GM19372 (cell line): Measurements from ENCODE around the gene METRN.
"Not testable (repeated sequence)": the region's sequence is repeated elsewhere in the genome, so short reads cannot be mapped to it uniquely, and the experiment has no call there.

Experiments used
- ATAC-seq: cut with Tn5 transposase; IDR thresholded peaks from one replicate; pipeline ENCODE4 v1.9.1; 2021; ENCODE audit warnings: mild to moderate bottlenecking, low read depth, moderate library complexity; ENCODE audit not compliant: unreplicated experiment

The METRN gene

DNA sequence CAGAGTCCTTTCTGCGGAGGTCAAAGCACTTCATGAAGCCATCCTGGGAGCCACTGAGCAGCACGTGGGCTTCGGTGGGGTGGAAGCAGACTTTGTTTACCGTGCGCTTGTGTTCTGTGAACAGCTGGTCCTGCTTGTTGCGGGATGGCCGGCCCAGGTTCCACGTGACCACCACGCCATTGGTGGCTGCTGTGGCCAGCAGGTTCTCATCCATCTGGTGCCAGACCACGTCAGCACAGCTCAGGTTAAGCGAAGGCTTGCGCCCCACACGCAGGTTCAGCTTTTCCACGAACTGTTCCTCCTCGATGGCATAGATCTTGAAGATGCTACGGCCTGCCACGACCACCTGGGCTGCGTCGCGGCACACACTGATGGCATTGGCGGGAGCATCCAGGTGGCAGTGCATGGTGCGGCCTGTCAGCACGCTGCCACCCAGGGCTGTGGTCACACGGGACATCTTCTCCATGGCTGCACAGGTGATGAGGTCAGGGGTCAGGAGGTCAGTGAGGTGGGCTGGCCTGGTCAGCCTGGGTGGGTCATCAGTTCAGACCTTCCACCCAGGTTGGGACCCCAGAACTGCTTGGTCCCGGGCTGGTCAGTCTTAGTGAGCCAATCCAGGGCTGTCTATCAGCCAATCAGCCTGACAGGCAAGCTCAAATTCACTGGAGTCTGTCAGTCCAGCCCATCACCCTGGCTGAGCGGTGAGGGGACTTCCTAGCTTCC, 25.6 kb upstream of the METRN start:
- ATAC-seq, result no peak

GRCh38 chr16:691242-691641, 23.7 kb upstream of the METRN start:
- not testable (repeated sequence) for ATAC-seq

DNA sequence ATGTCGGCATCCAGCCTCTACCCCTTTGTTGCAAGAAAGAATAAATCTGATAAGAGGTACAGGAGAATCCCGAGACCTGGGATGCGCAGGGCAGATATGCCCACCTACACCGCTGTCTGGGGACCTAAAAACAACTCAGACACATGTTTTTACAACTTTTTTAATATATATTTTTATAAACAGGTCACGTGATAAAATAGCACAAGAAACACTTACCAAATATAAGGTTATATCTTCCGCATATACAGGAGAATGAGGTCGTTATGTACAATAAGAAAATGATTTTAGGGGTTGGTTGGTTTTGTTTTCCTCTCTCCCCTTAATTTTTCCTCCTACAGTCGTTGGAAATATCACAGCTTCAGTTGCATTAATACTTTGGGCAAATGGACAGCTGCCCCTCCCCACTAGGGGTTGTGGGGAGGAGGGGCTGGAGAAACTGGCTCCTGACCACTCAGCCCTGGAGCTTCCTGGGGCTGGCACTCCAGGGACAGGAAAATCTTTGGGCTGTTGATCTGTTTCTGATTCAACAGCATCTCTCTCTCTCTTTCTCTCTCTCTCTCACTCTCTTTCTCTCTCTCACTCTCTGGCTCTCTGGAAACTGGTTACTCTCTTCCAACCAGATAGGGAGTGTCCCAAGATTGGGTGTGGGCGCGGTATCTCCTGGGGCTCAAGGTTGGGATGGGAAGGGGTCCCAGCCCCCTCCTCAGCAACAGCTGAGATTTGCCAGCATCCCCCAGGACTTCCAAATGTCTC, 22.4 kb upstream of the METRN start:
- ATAC-seq, result no peak

- ATAC-seq, result no peak
Observed at GRCh38 chr16:693364-693763, 21.6 kb upstream of the METRN start.

DNA sequence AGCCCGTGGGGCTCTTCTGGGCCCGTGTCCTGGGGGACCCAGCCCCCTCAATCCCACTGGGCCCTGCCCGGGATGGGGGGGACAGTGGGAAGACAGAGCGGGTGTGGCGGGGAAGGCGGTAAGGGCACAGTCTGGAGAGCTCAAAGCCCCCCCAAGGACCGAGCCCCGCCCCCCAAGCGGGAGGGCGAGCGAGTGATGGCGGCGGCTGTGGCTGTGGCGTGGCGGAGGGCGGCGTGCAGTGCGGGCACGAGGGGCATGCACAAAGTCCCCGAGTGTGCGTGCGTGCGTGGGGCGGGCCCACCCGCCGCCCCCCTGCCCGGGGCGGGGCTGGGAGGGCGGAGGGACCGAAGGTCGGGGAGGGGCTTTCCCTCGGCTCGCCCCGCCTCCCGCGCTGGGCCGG, 21.2 kb upstream of the METRN start:
- no peak for ATAC-seq

DNA sequence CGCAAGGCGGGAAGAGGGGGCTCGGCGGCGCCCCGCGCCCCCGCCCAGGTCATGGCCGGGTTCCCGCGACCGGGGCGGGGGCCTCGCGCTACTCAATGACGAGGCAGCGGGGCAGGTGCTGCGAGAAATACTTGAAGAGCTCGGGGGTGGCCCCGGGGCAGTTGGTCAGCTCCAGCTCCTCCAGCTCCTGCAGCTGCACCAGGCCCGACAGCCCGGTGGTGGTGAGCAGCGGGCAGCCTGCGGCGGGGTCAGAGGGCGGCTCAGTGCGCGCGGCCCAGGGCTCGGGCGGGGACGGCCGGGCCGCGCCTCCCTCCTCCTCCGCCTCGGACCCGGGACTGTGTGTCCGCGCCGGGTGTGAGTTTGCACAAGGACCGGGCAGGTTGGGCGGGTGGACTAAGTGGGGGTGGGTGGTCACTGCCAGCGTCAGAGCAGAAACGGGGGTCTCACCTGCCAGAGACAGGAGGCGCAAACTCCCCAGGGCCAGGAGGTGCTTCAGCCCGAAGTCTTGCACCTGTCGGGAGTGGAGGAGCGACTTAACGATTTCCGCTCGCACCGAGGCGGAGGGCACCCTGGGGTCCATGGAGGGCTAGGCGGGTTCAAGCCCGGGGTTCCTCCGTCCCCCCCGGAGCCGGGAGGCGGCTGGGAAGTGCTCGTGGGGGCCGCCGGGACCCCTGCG, 20.6 kb upstream of the METRN start:
- no peak for ATAC-seq

DNA sequence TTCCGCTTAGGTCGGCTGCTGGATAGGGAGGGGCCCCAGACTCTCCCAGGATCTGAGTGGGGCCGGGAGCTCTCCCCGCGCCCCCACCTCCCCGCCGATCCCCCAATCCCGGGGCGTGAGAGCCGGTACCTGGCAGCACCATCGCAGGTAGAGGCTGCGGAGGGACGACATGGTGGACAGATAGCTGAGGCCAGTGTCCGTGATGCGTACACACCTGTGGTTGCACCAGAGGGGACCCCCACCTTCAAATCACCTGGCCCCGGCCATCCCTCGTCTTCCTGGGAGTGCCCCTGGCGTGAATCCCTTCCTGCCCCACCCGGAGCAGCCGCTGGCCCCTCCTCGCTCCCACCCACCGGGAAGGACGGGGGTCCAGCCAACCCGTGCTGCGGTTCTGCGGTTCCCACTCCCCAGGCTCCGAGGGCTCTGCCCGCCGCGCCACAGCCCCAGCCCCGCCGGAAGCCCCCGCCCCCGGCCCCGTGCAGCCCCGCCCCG, 20.0 kb upstream of the METRN start:
- no peak for ATAC-seq

DNA sequence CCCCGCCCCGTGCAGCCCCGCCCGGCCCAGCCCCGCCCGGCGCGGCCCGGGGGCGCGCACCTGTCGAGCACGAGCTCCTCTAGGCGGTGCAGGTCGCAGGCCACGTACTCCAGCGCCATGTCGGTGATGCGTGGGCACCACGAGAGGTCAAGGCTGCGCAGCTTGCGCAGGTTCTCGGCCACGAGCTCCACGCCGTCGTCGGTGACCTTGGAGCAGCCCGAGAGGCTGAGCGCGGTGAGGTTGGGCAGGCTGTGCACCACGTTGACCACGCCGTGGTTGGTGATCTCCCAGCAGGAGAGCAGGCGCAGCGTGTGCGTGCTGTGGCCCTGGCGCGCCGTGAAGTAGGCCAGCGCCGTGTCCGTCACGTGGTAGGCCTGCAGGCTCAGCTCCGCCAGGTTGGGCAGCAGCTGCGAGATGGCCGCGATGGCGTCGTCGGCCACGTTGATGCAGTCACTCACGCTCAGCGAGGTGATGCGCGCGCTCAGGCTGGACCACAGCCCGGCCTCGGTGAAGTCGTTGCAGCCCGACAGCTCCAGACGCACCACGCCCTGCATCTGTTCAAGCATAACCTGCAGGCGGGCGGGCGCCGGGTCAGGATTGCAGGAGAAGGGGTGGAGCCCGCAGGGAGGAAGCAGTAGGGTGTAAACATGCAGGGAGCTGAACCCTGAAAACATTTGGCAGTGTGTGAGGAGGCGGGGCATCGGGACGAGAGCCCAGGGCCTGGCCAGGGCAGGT, 19.4 kb upstream of the METRN start:
- no peak for ATAC-seq

DNA sequence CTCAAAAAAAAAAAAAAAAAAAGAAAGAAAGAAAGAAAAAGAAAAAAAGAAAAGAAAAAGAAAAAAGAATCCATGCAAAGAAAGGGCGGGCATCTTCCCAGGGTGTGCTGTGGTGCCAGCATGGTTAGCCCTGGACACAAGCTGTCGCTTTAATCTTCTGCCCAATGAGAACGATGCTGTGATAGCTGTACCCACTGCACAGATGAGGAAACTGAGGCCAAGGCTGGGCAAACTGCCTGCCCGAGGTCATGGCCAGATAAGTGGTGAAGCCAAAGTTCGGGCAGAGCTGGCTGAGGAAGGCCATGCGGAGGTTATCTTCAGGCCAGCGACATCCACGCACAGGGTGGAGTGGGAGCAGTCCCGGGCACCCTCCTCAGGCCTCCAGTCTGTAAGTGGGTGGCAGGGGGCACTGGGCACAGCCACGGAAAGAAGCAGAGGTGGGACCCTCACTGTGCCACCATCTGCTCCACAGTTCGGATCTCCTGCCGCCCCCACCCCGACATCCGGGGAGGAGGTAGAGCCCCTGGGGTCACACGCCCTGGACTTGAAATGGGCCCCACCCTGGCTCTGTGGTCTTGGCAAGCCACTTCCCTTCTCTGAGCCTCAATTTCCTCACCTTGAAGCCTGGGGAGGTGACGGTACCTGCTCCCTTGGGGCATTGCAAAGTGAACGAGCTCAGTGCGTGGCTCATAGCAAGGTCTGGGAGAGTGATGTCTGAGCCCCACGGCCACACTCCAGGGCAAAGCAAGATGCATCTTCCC, 15.8 kb upstream of the METRN start:
- ATAC-seq, result no peak

DNA sequence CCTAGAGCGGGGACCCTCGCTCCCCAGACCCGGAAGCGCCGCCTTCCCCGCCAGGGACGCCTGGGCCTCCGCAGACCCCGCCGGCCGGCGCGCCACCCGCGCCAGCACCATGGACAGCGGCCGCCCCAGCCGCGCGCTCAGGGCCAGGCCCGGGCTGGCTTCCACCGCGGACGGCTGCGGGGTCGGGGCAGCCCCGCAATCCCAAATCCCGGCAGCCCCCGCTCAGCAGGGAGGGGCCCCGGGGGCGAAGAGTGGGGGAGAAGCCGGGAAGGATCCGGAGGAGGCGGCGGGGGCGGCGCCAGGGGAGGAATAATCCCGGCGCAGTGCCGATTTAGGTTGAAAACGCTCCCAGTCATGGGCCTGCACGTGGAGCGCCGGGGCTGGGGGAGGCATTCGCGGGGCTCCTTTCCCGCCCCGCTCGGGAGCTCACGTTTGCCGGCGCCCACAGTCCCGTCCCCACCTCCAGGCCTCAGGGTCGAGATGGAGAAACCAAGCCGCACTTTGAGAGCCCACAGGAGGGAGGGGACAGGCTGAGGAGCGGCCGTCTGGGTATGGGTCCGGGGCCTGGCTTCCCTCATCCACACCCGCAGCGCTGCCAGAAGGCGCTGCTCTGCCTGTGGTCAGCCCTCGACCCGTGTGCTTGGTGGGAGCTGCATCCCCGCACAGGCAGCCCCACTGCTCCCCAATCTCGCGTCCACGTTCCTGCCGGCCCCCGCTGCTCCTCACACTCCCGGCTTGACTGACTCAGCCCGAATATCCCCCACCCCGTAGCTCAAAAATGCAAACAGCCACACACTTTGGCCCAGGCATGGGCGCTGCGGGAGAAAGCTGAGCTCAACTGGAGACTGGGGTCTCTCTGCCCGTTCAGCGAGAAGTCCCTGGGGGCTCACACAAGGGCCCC, 14.0 kb upstream of the METRN start:
- no peak for ATAC-seq

GRCh38 chr16:702341-702740, 12.6 kb upstream of the METRN start:
- ATAC-seq, result no peak

DNA sequence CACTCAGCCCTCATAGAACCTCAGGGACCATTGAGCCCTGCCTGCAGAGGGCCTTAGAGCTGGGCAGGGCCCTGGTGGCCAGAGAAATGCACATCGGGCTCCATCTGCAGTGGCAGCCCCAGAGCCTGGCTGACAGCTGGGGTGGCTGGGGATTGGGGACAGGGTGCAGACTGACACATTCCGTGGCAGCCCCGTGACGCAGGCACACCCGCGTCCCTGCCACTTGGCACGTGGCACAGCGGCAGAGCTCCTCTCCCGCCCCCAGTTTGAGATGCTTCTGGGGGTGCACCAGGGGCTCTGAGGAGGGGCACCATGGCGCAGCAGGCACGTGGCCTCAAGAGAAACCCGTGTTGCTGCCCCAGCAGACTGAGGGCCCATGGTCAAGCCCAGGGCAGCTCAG, 11.5 kb upstream of the METRN start:
- no peak for ATAC-seq

- ATAC-seq, result no peak
Observed at GRCh38 chr16:704047-704446, 10.9 kb upstream of the METRN start.

- no peak for ATAC-seq
Observed at GRCh38 chr16:704552-705380, 10.2 kb upstream of the METRN start.

DNA sequence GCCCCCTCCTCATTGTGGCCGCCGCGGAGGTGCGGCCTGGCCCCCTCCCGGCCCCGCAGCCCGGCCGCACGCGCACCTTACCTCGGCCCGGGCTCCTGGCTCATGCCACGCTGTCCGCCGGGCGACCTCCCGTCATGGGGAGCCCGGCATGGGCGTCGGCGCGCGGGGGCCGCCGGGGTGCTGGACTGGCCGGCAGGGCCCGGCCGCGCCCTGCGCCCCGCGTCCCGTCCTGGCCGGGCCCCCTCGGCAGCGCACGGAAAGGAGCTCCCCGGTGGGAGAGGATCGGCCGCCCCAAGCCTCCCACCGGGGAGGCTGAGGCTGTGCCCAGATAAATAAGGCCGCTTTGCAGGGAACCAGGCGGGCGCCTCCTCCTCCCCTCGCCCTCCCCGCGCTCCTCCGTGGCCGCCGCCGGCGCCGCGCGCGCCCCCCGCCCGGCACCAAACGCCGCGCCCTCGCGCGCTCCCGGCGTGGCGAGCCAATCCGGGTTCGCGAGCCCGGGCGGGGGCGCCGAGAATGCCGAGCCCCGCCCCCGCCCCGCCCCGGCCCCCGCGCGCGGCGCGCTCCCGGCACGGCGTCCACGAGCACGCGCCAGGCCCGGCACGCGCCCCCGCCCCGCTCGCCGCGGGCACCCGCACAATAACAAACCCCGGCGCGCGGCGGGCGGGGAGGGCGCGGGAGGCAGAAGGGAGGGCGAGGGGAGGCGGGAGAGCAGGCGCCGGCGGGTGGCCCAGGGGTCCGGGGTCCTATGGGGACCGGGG, 9.3 kb upstream of the METRN start, which contains the start of gene FBXL16:
TSS of gene FBXL16 (minus strand) at position 371 of the 758 bp plus-strand sequence. CDS start 8,396 bp downstream, outside the sequence.
- ATAC-seq, result no peak

GRCh38 chr16:706189-707061, 8.5 kb upstream of the METRN start:
- ATAC-seq, result no peak
